GOT3 (cell line): ENCODE measurements around the gene UGT1A8.
"Not testable (repeated sequence)": the region's sequence is repeated elsewhere in the genome, so short reads cannot be mapped to it uniquely, and the experiment has no call there.

Experiments used
- DNase-seq: peaks from one replicate; lab custom pipeline; 2025; ENCODE audit warnings: mixed read lengths; lab: John Stamatoyannopoulos, UW

The UGT1A8 gene

GRCh38 chr2:233718552-233718951 lies 101.1 kb downstream of the UGT1A8 start, which contains the start of gene UGT1A4:
Gene UGT1A4 (plus strand): TSS chr2:233718736. CDS start chr2:233718821, 85 bp downstream.
- DNase-seq = no peak

DNA sequence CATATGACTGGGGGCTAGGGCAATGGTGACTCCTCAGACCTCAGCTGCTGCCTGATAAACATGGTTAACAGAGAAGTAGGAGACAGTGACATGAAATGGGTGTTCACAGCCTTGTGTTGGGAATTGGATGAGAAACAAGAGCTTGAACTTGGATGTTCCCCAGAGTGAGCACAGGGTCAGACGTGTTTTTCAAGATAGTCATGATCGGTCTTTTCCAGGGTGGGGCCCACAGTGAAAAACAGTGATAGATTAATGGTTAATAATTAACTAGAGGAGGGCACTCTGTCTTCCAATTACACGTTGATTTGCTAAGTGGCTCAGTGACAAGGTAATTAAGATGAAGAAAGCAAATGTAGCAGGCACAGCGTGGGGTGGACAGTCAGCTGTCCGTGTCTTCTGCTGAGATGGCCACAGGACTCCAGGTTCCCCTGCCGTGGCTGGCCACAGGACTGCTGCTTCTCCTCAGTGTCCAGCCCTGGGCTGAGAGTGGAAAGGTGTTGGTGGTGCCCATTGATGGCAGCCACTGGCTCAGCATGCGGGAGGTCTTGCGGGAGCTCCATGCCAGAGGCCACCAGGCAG lies 111.4 kb downstream of the UGT1A8 start, which contains the start of gene UGT1A3:
Gene UGT1A3, plus strand, starts transcription at position 320 of the 579 bp plus-strand sequence. Its CDS starts 85 bp downstream, at position 405.
- no peak for DNase-seq

- not testable (repeated sequence) for DNase-seq
These were observed 119.6 kb downstream of the UGT1A8 start for GRCh38 chr2:233736868-233737653.

GRCh38 chr2:233740870-233741269 lies 123.4 kb downstream of the UGT1A8 start:
- no peak for DNase-seq

DNA sequence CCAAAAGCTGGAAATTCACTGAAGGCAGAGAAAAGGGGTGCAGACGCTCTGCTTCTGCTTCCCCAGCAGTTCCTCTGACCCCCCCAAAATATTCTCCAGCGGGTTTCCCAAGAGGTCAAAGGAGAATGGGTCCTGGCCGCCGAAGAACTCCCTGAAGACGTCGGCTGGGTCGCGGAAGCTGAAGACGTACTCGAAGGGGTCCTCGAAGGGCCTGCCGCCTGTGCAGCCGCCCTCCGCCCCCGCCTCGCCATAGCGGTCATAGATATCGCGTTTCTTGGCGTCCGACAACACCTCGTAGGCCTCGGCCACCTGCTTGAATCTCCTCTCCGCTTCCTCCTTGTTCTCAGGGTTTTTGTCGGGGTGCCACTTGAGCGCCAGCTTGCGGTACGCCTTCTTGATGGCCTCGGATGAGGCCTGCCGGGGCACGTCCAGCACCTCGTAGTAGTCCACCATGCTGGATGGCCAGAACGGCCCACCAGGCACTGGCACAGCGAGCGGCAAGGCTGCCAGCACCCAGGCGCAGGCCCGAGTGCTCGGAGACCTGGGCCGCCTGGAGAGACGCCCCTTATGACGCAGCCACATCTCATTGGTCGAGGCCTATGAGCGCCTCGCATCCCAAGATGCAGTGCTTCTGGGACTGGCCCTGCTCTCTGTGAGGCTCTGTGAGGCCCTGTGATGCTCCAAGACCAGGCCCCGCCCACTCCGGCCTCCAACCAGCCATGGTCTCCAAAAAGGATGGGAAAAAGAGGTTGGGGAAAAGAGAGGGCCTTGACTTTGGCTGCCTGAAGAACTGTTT lies 126.2 kb downstream of the UGT1A8 start:
- no peak for DNase-seq

DNA sequence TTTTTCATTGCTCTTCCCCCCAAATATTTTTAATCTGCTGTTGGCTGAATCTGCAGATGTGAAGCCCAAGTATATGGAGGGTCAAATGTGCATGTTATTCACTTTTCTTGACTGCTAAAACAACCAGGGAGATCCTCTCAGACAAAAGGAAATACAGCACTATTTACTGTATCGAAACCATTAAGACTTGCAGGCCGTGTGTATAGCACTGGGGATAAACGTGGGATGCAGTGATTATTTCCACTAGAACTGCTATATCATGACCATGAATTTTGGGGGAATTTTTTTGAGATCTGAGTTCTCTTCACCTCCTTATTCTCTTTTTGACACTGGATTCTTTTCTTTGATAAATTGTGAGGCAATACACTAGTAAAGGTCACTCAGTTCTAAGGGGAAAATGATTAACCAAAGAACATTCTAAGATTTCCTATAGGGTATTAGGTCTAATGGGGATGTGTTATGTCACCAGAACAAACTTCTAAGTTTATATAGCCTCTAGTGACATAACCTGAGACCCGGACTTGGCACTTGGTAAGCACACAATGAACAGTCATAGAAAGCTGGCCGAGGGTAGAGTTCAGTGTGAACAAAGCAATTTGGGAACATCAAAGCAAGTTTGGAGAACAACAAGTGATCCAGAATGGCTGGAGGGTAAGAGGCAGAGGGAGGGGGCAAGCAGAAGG lies 127.8 kb downstream of the UGT1A8 start:
- DNase-seq = no peak

DNA sequence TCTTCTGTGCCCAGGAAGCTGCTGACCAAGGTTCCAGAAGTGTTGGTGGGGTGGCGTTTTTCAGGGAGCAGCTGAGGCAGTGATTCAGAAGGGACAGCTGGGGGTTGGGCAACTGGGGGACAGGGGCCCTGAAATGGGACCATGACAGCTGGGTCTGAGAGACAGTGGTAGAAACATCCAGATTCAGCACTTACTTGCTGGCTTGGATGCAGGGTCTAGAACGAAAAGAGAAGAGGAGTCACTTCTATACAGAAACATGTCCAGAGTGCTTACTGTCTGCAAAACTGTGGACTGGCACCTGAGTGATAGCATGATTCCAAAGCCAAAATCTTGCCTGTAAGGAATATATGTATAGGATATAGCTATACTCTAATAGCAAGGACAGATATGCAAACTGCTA lies 128.4 kb downstream of the UGT1A8 start:
- DNase-seq = not testable (repeated sequence)

- DNase-seq = no peak
These were observed 129.2 kb downstream of the UGT1A8 start for GRCh38 chr2:233746475-233747282.

GRCh38 chr2:233747283-233747544 lies 129.8 kb downstream of the UGT1A8 start:
- no peak for DNase-seq

- not testable (repeated sequence) for DNase-seq
These were observed 133.3 kb downstream of the UGT1A8 start for GRCh38 chr2:233750689-233751088.

GRCh38 chr2:233751212-233752009 lies 134.0 kb downstream of the UGT1A8 start:
- not testable (repeated sequence) for DNase-seq

- DNase-seq = no peak
These were observed 137.6 kb downstream of the UGT1A8 start for GRCh38 chr2:233754872-233755611.

DNA sequence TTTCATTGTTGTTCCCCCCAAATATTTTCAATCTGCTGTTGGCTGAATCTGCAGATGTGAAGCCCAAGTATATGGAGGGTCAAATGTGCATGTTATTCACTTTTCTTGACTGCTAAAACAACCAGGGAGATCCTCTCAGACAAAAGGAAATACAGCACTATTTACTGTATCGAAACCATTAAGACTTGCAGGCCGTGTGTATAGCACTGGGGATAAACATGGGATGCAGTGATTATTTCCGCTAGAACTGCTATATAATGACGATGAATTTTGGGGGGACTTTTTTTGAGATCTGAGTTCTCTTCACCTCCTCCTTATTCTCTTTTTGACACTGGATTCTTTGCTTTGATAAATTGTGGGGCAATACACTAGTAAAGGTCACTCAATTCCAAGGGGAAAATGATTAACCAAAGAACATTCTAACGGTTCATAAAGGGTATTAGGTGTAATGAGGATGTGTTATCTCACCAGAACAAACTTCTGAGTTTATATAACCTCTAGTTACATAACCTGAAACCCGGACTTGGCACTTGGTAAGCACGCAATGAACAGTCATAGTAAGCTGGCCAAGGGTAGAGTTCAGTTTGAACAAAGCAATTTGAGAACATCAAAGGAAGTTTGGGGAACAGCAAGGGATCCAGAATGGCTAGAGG lies 139.1 kb downstream of the UGT1A8 start:
- no peak for DNase-seq

GRCh38 chr2:233758141-233758540 lies 140.7 kb downstream of the UGT1A8 start:
- DNase-seq = no peak

DNA sequence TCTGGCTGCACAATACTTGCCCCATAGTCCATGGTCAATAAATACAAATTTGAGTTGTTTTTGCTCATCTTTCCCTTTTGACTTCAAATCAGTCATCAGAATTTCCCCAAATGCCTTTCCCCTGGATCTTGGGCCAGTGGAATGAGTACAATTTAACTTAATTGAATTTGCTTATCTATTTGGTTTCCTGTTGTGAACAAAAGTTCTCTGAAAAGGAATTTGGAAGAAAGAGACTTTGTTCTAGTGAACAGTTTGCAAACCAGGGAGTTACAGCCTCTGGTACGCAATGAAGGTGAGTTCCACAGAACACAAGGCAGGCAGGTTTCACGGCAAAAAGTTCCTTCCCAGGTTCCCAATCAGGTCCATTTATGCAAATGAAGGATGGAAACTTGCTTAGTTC lies 141.4 kb downstream of the UGT1A8 start:
- DNase-seq = no peak

GRCh38 chr2:233760043-233760442 lies 142.6 kb downstream of the UGT1A8 start, which contains the start of gene UGT1A1:
Gene UGT1A1 (plus strand): TSS chr2:233760270. CDS start chr2:233760288, 18 bp downstream.
- DNase-seq = no peak

DNA sequence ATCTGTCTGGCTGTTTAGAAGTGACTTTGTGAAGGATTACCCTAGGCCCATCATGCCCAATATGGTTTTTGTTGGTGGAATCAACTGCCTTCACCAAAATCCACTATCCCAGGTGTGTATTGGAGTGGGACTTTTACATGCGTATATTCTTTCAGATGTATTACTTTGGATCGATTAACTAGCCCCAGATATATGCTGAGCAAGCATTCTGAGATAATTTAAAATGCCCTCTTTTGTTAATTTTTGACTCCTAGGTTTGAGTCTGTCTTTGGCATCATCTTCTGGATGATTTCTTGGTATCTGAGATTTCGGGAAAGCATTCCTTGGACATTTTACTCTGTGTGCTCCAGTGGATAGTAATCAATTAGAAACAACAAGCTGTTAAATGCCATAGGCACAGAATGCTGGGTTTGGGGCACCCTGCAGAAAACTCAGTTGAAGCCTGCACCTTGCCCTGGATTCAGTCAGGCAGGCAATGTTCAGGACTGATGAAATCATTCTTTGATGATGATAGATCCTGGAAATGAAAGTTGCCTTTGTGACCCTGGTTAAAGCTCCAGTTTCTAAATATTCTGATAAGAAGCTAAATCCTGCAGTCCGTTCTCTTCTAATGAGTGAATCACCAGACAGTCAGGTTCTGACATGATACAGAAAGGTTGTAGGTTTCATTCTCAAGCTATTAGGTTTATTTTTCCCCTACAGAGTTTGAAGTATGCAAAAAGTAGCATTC lies 143.8 kb downstream of the UGT1A8 start:
- no peak for DNase-seq

DNA sequence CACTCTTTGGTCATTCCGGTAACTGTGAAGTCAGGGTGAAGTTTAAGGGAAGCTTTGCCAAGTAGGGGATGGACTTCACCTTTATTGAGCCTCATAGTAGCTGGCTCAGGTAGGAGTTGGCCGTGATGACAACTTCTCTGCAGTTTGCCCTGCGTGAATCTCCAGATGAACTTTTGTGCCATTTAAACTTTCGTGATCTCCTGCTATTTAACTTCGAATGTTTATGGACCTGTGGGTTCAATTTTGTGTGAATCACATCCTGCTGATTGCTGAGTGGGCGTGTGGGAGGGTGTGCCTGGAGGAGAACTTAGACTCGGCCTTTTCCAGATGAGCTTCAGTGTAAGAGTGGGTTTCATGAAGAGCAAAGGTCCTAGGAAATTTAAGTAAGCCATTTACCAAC lies 146.8 kb downstream of the UGT1A8 start:
- no peak for DNase-seq
